Measurements from ENCODE around the gene KRTAP15-1.

The KRTAP15-1 gene

DNA sequence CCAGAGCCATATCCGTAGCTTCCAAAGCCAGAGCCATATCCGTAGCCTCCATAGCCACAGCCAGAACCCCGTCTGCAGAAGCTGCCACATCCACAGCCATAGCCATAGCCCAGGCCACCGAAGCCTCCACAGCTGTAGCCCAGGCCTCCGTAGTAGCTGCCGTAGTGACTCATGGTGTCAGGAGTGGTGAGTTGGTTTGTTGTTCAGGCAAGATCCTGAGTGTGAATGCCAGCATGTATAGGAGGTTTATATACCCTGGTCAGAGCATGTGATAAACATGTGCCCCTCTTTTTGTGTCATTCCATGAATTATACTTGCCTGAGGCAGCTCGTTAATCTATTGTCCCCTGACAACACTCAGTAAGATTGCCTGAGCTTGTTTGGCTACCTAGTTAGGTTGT lies 40.1 kb downstream of the KRTAP15-1 start, which contains the start of gene KRTAP19-1:
Gene KRTAP19-1 (minus strand): TSS at position 223 of the 400 bp plus-strand sequence. CDS start 50 bp downstream, at position 173.
- no peaks in the 10 kb centered on the region for H4K20me1 ChIP-seq (ENCODE audit: low read depth, low read length)
- no peak within 1 kb of the TSS for H3K9ac ChIP-seq (ENCODE audit: low read length)
- no peak within 1 kb of the TSS for H3K4me3 ChIP-seq (ENCODE audit: insufficient read depth, low read length, poor library complexity, severe bottlenecking)
- H3K27ac ChIP-seq (ENCODE audit: low read depth, low read length) = no peak within 1 kb of the TSS
- no peaks in the 10 kb centered on the region for H3K36me3 ChIP-seq (ENCODE audit: low read length)
- no peak within 1 kb of the TSS for H2AFZ ChIP-seq (ENCODE audit: low read depth, low read length, severe bottlenecking)
- H3K79me2 ChIP-seq (ENCODE audit: insufficient read depth, low read length) = no peaks in the 10 kb centered on the region
- H3F3A ChIP-seq (ENCODE audit: insufficient read depth) = no peaks in the 10 kb centered on the region
- H3K9me3 ChIP-seq (ENCODE audit: insufficient read depth, low read length) = no peaks in the 10 kb centered on the region
- no peaks in the 10 kb centered on the region for H3K9me2 ChIP-seq (replicated peaks; ENCODE audit: insufficient read depth, low read length)
- no peak within 1 kb of the TSS for H3K4me2 ChIP-seq (ENCODE audit: low read depth, low read length, poor library complexity, severe bottlenecking)
- no peaks in the 10 kb centered on the region for H3K27me3 ChIP-seq (ENCODE audit: low read length)
- TF ChIP-seq, protein P1, sequence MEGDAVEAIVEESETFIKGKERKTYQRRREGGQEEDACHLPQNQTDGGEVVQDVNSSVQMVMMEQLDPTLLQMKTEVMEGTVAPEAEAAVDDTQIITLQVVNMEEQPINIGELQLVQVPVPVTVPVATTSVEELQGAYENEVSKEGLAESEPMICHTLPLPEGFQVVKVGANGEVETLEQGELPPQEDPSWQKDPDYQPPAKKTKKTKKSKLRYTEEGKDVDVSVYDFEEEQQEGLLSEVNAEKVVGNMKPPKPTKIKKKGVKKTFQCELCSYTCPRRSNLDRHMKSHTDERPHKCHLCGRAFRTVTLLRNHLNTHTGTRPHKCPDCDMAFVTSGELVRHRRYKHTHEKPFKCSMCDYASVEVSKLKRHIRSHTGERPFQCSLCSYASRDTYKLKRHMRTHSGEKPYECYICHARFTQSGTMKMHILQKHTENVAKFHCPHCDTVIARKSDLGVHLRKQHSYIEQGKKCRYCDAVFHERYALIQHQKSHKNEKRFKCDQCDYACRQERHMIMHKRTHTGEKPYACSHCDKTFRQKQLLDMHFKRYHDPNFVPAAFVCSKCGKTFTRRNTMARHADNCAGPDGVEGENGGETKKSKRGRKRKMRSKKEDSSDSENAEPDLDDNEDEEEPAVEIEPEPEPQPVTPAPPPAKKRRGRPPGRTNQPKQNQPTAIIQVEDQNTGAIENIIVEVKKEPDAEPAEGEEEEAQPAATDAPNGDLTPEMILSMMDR (IDR thresholded peaks at IDR 0.05; ENCODE audit: insufficient read depth, low read length, poor library complexity, severe bottlenecking) = no peak
- no peak for TF ChIP-seq EZH2phosphoT487 (conservative IDR thresholded peaks at IDR 0.05; ENCODE audit: low read length)

DNA sequence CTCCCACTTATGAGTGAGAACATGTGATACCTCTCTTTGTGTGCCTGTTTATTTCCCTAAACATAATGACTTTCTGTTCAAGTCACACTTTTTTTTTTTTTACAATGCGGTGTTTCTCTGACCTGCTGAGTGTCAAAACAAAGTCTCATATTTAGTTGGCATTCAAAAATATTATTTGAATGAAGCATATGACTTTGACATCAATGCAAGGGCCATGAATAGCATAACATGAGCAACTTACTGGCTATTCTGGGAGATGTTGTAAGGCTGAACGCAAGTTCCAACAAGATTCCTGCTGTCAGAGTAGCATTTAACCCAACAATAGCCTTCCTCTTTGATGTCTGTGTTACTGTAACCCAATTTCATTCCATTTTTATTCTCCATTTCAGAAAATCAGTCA lies 42.1 kb downstream of the KRTAP15-1 start:
- Histone ChIP-seq H3K9me2 (replicated peaks; ENCODE audit: insufficient read depth, low read length) (no peaks in the 10 kb centered on the region), H3K79me2 (ENCODE audit: insufficient read depth, low read length) (no peaks in the 10 kb centered on the region), H2AFZ (ENCODE audit: low read depth, low read length, severe bottlenecking) (no peak overlapping the region), H3F3A (ENCODE audit: insufficient read depth) (no peaks in the 10 kb centered on the region), H3K4me3 (ENCODE audit: insufficient read depth, low read length, poor library complexity, severe bottlenecking) (no peak overlapping the region), H3K9me3 (ENCODE audit: insufficient read depth, low read length) (peaks cover 2% of the 10 kb centered on the region; the same call in 1 of the 2 replicates), H4K20me1 (ENCODE audit: low read depth, low read length) (no peaks in the 10 kb centered on the region), H3K36me3 (ENCODE audit: low read length) (no peaks in the 10 kb centered on the region), H3K27me3 (ENCODE audit: low read length) (no peaks in the 10 kb centered on the region), H3K4me2 (ENCODE audit: low read depth, low read length, poor library complexity, severe bottlenecking) (no peak overlapping the region), H3K27ac (ENCODE audit: low read depth, low read length) (no peak overlapping the region), H3K9ac (ENCODE audit: low read length) (no peak overlapping the region)
- TF ChIP-seq EZH2phosphoT487 (conservative IDR thresholded peaks at IDR 0.05; ENCODE audit: low read length) = no peak
- TF ChIP-seq, protein P1 (IDR thresholded peaks at IDR 0.05; ENCODE audit: insufficient read depth, low read length, poor library complexity, severe bottlenecking) = no peak

DNA sequence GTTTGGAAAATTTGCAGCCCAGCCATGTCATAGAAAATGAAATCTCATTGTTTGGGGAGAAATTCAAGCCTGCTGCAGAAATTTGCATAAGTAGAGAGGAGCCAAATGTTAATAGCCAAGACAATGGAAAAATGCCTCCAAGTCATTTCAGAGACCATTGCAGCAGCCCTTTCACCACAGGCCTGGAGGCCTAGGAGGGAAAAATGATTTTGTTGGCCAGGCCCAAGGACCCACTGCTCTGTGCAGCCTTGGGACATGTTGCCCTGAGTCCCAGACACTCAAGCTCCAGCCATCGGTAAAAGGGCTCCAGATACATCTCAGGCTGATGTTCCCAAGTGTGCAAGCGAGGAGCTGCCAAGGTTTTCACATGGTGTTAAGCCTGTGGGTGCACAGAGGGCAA lies 46.1 kb downstream of the KRTAP15-1 start:
- H3K9ac ChIP-seq (ENCODE audit: low read length) = no peak overlapping the region
- H3K79me2 ChIP-seq (ENCODE audit: insufficient read depth, low read length) = no peaks in the 10 kb centered on the region
- no peaks in the 10 kb centered on the region for H3K27me3 ChIP-seq (ENCODE audit: low read length)
- no peaks in the 10 kb centered on the region for H3K9me2 ChIP-seq (replicated peaks; ENCODE audit: insufficient read depth, low read length)
- no peak overlapping the region for H3K4me3 ChIP-seq (ENCODE audit: insufficient read depth, low read length, poor library complexity, severe bottlenecking)
- H3K9me3 ChIP-seq (ENCODE audit: insufficient read depth, low read length) = peaks cover 3% of the 10 kb centered on the region; the same call in 1 of the 2 replicates
- no peaks in the 10 kb centered on the region for H3F3A ChIP-seq (ENCODE audit: insufficient read depth)
- no peak for TF ChIP-seq EZH2phosphoT487 (conservative IDR thresholded peaks at IDR 0.05; ENCODE audit: low read length)
- TF ChIP-seq, protein P1 (IDR thresholded peaks at IDR 0.05; ENCODE audit: insufficient read depth, low read length, poor library complexity, severe bottlenecking) = no peak
- H3K4me2 ChIP-seq (ENCODE audit: low read depth, low read length, poor library complexity, severe bottlenecking) = no peak overlapping the region
- no peaks in the 10 kb centered on the region for H4K20me1 ChIP-seq (ENCODE audit: low read depth, low read length)
- H3K27ac ChIP-seq (ENCODE audit: low read depth, low read length) = no peak overlapping the region
- H2AFZ ChIP-seq (ENCODE audit: low read depth, low read length, severe bottlenecking) = no peak overlapping the region
- H3K36me3 ChIP-seq (ENCODE audit: low read length) = no peaks in the 10 kb centered on the region
